Measurements from ENCODE around the gene HNRNPM. TPM values are rescaled to one million over a fixed set of nuclear protein-coding genes. Genes with fewer than 3 reads are reported as not detected.

HNRNPM gene
- polyA plus RNA-seq, 1 experiment = 81.6 TPM

- TF ChIP-seq, protein P1, sequence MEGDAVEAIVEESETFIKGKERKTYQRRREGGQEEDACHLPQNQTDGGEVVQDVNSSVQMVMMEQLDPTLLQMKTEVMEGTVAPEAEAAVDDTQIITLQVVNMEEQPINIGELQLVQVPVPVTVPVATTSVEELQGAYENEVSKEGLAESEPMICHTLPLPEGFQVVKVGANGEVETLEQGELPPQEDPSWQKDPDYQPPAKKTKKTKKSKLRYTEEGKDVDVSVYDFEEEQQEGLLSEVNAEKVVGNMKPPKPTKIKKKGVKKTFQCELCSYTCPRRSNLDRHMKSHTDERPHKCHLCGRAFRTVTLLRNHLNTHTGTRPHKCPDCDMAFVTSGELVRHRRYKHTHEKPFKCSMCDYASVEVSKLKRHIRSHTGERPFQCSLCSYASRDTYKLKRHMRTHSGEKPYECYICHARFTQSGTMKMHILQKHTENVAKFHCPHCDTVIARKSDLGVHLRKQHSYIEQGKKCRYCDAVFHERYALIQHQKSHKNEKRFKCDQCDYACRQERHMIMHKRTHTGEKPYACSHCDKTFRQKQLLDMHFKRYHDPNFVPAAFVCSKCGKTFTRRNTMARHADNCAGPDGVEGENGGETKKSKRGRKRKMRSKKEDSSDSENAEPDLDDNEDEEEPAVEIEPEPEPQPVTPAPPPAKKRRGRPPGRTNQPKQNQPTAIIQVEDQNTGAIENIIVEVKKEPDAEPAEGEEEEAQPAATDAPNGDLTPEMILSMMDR (IDR thresholded peaks at IDR 0.05; ENCODE audit: insufficient read depth, low read depth, low read length) = no peak
- peaks cover 49% of the 10 kb centered on the region for H3K36me3 ChIP-seq (ENCODE audit: control insufficient read depth, insufficient read depth, low read length)
- no peak overlapping the region for H3K4me3 ChIP-seq (ENCODE audit: low read depth, low read length)
- no peak for DNase-seq (ENCODE audit: low read depth)
- POLR2A ChIA-PET = no interaction called here
- CTCF ChIA-PET = interaction anchor here (0.6 to 2.6 kb wide), 5 partner anchors 9 to 130 kb away, joined by 3 to 10 read pairs (median 3); partner anchors contain the start of gene ZNF414
- H3K27me3 ChIP-seq (ENCODE audit: control insufficient read depth, insufficient read depth, low read length) = no peaks in the 10 kb centered on the region
Observed at GRCh38 chr19:8485561-8486371, 41.0 kb downstream of the HNRNPM start.

DNA sequence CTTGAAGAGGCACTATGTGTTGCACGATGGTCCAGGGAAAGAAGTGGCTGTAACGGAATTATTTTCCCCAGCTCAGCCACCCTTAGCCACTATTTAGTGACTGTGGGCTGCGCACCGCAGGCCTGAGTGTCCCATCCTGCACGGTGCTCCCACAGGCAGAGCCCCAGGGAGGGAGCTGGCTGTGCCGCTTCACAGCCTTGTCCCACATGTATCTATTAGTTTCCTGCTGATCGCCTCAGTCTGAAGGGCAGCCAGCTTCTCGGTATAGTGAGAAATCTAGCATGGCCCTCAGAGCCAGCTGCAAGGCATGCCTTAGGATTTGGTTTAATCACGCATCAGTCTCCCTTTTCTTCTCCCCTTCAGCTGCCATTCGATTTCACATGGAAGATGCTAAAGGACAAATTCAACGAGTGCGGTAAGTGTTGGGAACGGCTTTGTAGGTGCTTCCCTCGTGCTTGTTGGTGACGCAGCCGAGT lies 41.9 kb downstream of the HNRNPM start:
- no peaks in the 10 kb centered on the region for H3K27me3 ChIP-seq (ENCODE audit: control insufficient read depth, insufficient read depth, low read length)
- CTCF ChIA-PET = interaction anchor here (0.6 to 2.6 kb wide), 6 partner anchors 8 to 135 kb away, joined by 3 to 10 read pairs (median 3); partner anchors contain the start of gene ZNF414
- no peak overlapping the region for H3K4me3 ChIP-seq (ENCODE audit: low read depth, low read length)
- DNase-seq (ENCODE audit: low read depth) = no peak
- POLR2A ChIA-PET = no interaction called here
- TF ChIP-seq, protein P1 (IDR thresholded peaks at IDR 0.05; ENCODE audit: insufficient read depth, low read depth, low read length) = no peak
- peaks cover 44% of the 10 kb centered on the region for H3K36me3 ChIP-seq (ENCODE audit: control insufficient read depth, insufficient read depth, low read length)

GRCh38 chr19:8487137-8487851 lies 42.5 kb downstream of the HNRNPM start:
- Histone ChIP-seq H3K36me3 (ENCODE audit: control insufficient read depth, insufficient read depth, low read length) (peaks cover 43% of the 10 kb centered on the region), H3K27me3 (ENCODE audit: control insufficient read depth, insufficient read depth, low read length) (no peaks in the 10 kb centered on the region), H3K4me3 (ENCODE audit: low read depth, low read length) (no peak overlapping the region)
- ChIA-PET CTCF (interaction anchor here (0.6 to 2.6 kb wide), 6 partner anchors 11 to 136 kb away, joined by 3 to 10 read pairs (median 3); partner anchors contain the start of gene ZNF414), POLR2A (no interaction called here)
- TF ChIP-seq, protein P1 (IDR thresholded peaks at IDR 0.05; ENCODE audit: insufficient read depth, low read depth, low read length) = no peak
- no peak for DNase-seq (ENCODE audit: low read depth)

DNA sequence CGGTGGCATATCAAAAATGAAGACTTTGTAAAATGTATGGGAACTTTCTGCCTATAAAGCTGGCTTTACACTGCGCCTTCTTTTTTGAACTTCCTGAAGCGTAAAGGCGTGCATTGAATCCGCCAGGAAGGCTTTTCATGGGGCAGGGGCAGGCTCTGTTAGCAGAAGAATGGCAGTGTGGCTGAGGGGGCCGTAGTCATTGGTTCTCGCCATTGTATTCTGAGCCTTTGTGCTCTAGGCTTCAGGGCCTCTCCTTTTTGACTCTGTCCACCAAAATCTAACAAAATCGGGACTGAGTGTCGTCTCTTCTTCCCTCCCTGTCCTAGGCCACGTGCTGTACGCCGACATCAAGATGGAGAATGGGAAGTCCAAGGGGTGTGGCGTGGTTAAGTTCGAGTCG lies 43.6 kb downstream of the HNRNPM start:
- DNase-seq (ENCODE audit: low read depth) = no peak
- Histone ChIP-seq H3K27me3 (ENCODE audit: control insufficient read depth, insufficient read depth, low read length) (no peaks in the 10 kb centered on the region), H3K36me3 (ENCODE audit: control insufficient read depth, insufficient read depth, low read length) (peaks cover 38% of the 10 kb centered on the region), H3K4me3 (ENCODE audit: low read depth, low read length) (no peak overlapping the region)
- TF ChIP-seq, protein P1 (IDR thresholded peaks at IDR 0.05; ENCODE audit: insufficient read depth, low read depth, low read length) = no peak
- POLR2A ChIA-PET = no interaction called here
- CTCF ChIA-PET = interaction anchor here (2.6 kb wide), 1 partner anchor 12 kb away, joined by 10 read pairs; no protein-coding TSS in a partner anchor

Data from BJ (cell line).